WTC11 (cell line): ENCODE results near the gene EPHB3. TPM values are rescaled to one million over a fixed set of nuclear protein-coding genes. Genes with fewer than 3 reads are reported as not detected.
A peak's percentile ranks its signal among the peaks of the same experiment; 100 is the strongest.

Experiments
- ATAC-seq: fragments of 200-7000 bp; cut with Tn5 transposase; 2 replicates; pipeline ENCODE4 v1.10.0; 2021; ENCODE audit warnings: mild to moderate bottlenecking, moderate library complexity
- CTCF ChIA-PET: fragments of 300-600 bp; sonication (Branson Sonifier 250); formaldehyde crosslinking; loops from one replicate; lab custom pipeline; 2021; ENCODE audit warnings: antibody characterized with exemption; lab: Charles Lee
- POLR2A ChIA-PET: fragments of 350-600 bp; sonication (Branson Sonifier 250); formaldehyde crosslinking; loops from one replicate; lab custom pipeline; 2021; ENCODE audit warnings: antibody characterized with exemption; lab: Charles Lee
- DNase-seq: peaks from one replicate; pipeline ENCODE4 v3.0.0; 2021; ENCODE audit warnings: low spot score
- H3K27ac Mint-ChIP-seq: 2 replicates; pipeline ENCODE4 v1.8.0; 2021; ENCODE audit warnings: mixed read lengths
- H3K27me3 Mint-ChIP-seq: 2 replicates; pipeline ENCODE4 v1.8.0; 2021; ENCODE audit warnings: low read depth, mild to moderate bottlenecking, moderate library complexity, mixed read lengths
- H3K36me3 Mint-ChIP-seq: 2 replicates; pipeline ENCODE4 v1.8.0; 2021; ENCODE audit warnings: mixed read lengths
- H3K4me1 Mint-ChIP-seq: 2 replicates; pipeline ENCODE4 v1.8.0; 2022; ENCODE audit warnings: mixed read lengths
- H3K4me3 Mint-ChIP-seq: 2 replicates; pipeline ENCODE4 v1.8.0; 2021; ENCODE audit warnings: mild to moderate bottlenecking, moderate library complexity, mixed read lengths
- H3K9me3 Mint-ChIP-seq: 2 replicates; pipeline ENCODE4 v1.8.0; 2021; ENCODE audit warnings: mixed read lengths
- AR ChIP-seq: fragments of 250-450 bp; sonication (Bioruptor Pico); IDR thresholded peaks from 2 replicates; pipeline ENCODE4 v1.9.0; 2021; ENCODE audit warnings: mild to moderate bottlenecking
- CDX4 ChIP-seq: fragments of 250-450 bp; sonication (Bioruptor Pico); IDR thresholded peaks from 2 replicates; pipeline ENCODE4 v1.9.0; 2021; ENCODE audit warnings: moderate library complexity, mild to moderate bottlenecking, inconsistent platforms, borderline replicate concordance
- E2F1 ChIP-seq: sonication (generic); formaldehyde crosslinking; IDR thresholded peaks from 2 replicates; pipeline ENCODE4 v1.8.0; 2022; ENCODE audit warnings: mild to moderate bottlenecking, missing genetic modification reagents
- FOXJ3 ChIP-seq: sonication (generic); formaldehyde crosslinking; IDR thresholded peaks from 2 replicates; pipeline ENCODE4 v1.9.0; 2021; ENCODE audit warnings: missing genetic modification reagents, mild to moderate bottlenecking, borderline replicate concordance
- HMGA2 ChIP-seq: fragments of 250-450 bp; sonication (Bioruptor Pico); IDR thresholded peaks from 2 replicates; pipeline ENCODE4 v1.4.0; 2021; ENCODE audit warnings: mild to moderate bottlenecking, moderate library complexity
- IRF1 ChIP-seq: sonication (generic); formaldehyde crosslinking; IDR thresholded peaks from 2 replicates; pipeline ENCODE4 v1.8.0; 2023; ENCODE audit warnings: missing genetic modification reagents
- MYBL2 ChIP-seq: sonication (generic); formaldehyde crosslinking; IDR thresholded peaks from 2 replicates; pipeline ENCODE4 v1.8.1; 2023; ENCODE audit warnings: mild to moderate bottlenecking, moderate library complexity, missing genetic modification reagents
- STAT6 ChIP-seq: sonication (generic); formaldehyde crosslinking; conservative IDR thresholded peaks from 2 replicates; pipeline ENCODE4 v1.8.1; 2023; ENCODE audit warnings: mild to moderate bottlenecking, low read depth, missing genetic modification reagents, moderate library complexity
- TP53 ChIP-seq: sonication (generic); formaldehyde crosslinking; IDR thresholded peaks from 2 replicates; pipeline ENCODE4 v1.8.1; 2023; ENCODE audit warnings: mild to moderate bottlenecking, missing genetic modification reagents
- USF2 ChIP-seq: sonication (generic); formaldehyde crosslinking; IDR thresholded peaks from 2 replicates; pipeline ENCODE4 v1.8.1; 2023; ENCODE audit warnings: mild to moderate bottlenecking, missing genetic modification reagents, moderate library complexity
- ZNF121 ChIP-seq: sonication (generic); formaldehyde crosslinking; IDR thresholded peaks from 2 replicates; pipeline ENCODE4 v1.8.0; 2023; ENCODE audit warnings: missing genetic modification reagents
- ZNF138 ChIP-seq: sonication (generic); formaldehyde crosslinking; conservative IDR thresholded peaks from 2 replicates; pipeline ENCODE4 v1.8.1; 2022; ENCODE audit warnings: mild to moderate bottlenecking, moderate library complexity, missing genetic modification reagents
- ZNF396 ChIP-seq: fragments of 250-450 bp; sonication (Bioruptor Pico); IDR thresholded peaks from 2 replicates; pipeline ENCODE4 v1.8.0; 2021; ENCODE audit warnings: mild to moderate bottlenecking, moderate library complexity, borderline replicate concordance
- ZNF425 ChIP-seq: fragments of 250-450 bp; sonication (Bioruptor Pico); conservative IDR thresholded peaks from 2 replicates; pipeline ENCODE4 v1.9.0; 2021; ENCODE audit warnings: mild to moderate bottlenecking
- ZSCAN18 ChIP-seq: fragments of 250-450 bp; sonication (Bioruptor Pico); IDR thresholded peaks from 2 replicates; pipeline ENCODE4 v2.1.2; 2022; ENCODE audit warnings: mild to moderate bottlenecking, moderate library complexity
- total RNA-seq: library from RNA; stranded (reverse); gene quantifications from 3 replicates; pipeline ENCODE4 v1.2.3, GENCODE V29; 2021

The EPHB3 gene
- total RNA-seq, 1 experiment from 2014 or later, result 11.4 TPM

- no peak for TF ChIP-seq CDX4
- no peak for TF ChIP-seq MYBL2 (CRISPR knock-in tag)
- TF ChIP-seq ZNF121 (CRISPR knock-in tag), result no peak
- TF ChIP-seq AR (CRISPR knock-in tag), result no peak
- no peak for TF ChIP-seq E2F1
- TF ChIP-seq ZNF396, result no peak
- no peak for TF ChIP-seq ZNF425 (CRISPR knock-in tag)
- no peak for TF ChIP-seq ZNF138 (CRISPR knock-in tag)
- no peak for TF ChIP-seq ZSCAN18 (CRISPR knock-in tag)
- no peak for TF ChIP-seq IRF1 (CRISPR knock-in tag)
- no peak for TF ChIP-seq HMGA2 (CRISPR knock-in tag)
- no peak for TF ChIP-seq FOXJ3 (CRISPR knock-in tag)
- TF ChIP-seq TP53 (CRISPR knock-in tag), result no peak
Observed at GRCh38 chr3:184566441-184567414, 5.1 kb downstream of the EPHB3 start (continued).

GRCh38 chr3:184567946-184568559 lies 6.5 kb downstream of the EPHB3 start:
- peak overlapping the region; percentile 75 for H3K4me3 Mint-ChIP-seq
- 0 out of 2 replicates have a peak, but pooled peaks have one; percentile 26 for TF ChIP-seq USF2 (CRISPR knock-in tag)
- no peak for TF ChIP-seq STAT6 (CRISPR knock-in tag)
- peaks cover 99% of the 10 kb centered on the region for H3K27me3 Mint-ChIP-seq
- ATAC-seq, result no peak
- peaks cover 64% of the 10 kb centered on the region for H3K4me1 Mint-ChIP-seq
- POLR2A ChIA-PET, result interaction anchor here (0.6 kb wide), 1 partner anchor 150 kb away, joined by 3 read pairs; no protein-coding TSS in a partner anchor
- CTCF ChIA-PET, result interaction anchor here (1.6 to 5.0 kb wide), 2 partner anchors 15 to 181 kb away, joined by 3 to 27 read pairs; no protein-coding TSS in a partner anchor
- no peaks in the 10 kb centered on the region for H3K36me3 Mint-ChIP-seq
- DNase-seq, result no peak
- H3K27ac Mint-ChIP-seq, result no peak overlapping the region
- no peaks in the 10 kb centered on the region for H3K9me3 Mint-ChIP-seq
